ENCODE data around the gene EXO1.
"Not testable (repeated sequence)": the region's sequence is repeated elsewhere in the genome, so short reads cannot be mapped to it uniquely, and the experiment has no call there.

DNA sequence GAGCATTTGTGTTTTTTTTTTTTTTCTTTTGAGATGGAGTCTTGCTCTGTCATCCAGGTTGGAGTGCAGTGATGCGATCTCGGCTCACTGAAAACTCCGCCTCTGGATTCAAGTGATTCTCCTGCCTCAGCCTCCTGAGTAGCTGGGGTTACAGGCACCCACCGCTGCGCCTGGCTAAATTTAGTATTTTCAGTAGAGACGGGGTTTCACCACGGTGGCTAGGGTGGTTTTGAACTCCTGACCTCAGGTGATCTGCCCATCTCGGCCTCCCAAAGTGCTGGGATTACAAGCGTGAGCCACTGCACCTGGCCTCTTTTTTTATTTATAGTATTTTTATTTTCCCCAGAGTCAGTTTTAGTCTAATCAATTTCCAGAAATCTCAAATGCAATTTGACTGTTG, 21.4 kb upstream of the EXO1 start:
- TF ChIP-seq, protein P1, sequence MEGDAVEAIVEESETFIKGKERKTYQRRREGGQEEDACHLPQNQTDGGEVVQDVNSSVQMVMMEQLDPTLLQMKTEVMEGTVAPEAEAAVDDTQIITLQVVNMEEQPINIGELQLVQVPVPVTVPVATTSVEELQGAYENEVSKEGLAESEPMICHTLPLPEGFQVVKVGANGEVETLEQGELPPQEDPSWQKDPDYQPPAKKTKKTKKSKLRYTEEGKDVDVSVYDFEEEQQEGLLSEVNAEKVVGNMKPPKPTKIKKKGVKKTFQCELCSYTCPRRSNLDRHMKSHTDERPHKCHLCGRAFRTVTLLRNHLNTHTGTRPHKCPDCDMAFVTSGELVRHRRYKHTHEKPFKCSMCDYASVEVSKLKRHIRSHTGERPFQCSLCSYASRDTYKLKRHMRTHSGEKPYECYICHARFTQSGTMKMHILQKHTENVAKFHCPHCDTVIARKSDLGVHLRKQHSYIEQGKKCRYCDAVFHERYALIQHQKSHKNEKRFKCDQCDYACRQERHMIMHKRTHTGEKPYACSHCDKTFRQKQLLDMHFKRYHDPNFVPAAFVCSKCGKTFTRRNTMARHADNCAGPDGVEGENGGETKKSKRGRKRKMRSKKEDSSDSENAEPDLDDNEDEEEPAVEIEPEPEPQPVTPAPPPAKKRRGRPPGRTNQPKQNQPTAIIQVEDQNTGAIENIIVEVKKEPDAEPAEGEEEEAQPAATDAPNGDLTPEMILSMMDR (IDR thresholded peaks at IDR 0.05; ENCODE audit: poor library complexity), result not testable (repeated sequence)
- TF ChIP-seq EZH2phosphoT487 (IDR thresholded peaks at IDR 0.05; ENCODE audit: low read depth, severe bottlenecking, unreplicated experiment); EZH2 (IDR thresholded peaks at IDR 0.05; ENCODE audit: borderline replicate concordance): not testable (repeated sequence)
